HG03460 (cell line): ENCODE results near the gene LTV1.
"Not testable (repeated sequence)": the region's sequence is repeated elsewhere in the genome, so short reads cannot be mapped to it uniquely, and the experiment has no call there.

ENCODE experiments used
- ATAC-seq: cut with Tn5 transposase; IDR thresholded peaks from one replicate; pipeline ENCODE4 v1.9.1; 2021; ENCODE audit not compliant: unreplicated experiment

LTV1 gene, protein sequence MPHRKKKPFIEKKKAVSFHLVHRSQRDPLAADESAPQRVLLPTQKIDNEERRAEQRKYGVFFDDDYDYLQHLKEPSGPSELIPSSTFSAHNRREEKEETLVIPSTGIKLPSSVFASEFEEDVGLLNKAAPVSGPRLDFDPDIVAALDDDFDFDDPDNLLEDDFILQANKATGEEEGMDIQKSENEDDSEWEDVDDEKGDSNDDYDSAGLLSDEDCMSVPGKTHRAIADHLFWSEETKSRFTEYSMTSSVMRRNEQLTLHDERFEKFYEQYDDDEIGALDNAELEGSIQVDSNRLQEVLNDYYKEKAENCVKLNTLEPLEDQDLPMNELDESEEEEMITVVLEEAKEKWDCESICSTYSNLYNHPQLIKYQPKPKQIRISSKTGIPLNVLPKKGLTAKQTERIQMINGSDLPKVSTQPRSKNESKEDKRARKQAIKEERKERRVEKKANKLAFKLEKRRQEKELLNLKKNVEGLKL

DNA sequence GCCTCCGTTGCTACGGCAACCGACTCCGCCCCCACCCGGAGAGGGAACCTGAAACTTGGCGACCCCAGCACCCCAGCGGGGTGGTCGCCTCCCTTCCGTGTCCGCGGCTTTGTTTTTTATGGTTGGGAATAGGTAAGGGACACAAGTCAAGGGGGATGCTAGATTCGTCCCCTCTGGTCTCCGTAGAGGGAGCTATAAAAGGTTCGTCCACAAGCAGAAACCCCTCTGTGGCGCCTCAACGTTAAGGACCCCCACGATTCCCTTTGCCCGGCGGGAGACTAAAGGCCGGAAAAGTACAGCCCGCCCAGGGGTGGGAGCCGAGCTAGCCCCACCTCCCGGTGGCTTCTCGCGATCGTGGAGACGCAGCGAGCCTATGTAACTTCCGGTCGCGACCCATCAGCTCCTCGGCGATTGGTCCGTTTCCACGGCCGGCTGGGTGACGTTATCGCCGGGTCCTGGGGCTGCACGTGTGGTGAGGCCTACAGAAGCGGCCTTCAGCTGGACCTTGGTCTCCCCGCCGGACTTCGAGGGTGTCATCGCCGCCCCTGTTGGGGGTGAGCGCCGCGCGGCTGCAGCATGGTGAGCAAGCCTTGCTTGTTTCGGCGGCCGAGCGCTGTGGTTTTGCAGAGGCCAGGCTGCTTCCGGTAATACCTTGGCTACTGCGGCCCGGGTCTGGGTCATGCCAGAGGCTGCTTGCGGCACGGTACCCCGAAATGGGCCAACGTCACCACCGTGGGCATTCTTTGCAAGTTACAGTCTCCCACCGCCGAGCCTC lies at the start of gene LTV1:
Gene LTV1 (plus strand): TSS at position 437 of the 775 bp plus-strand sequence. CDS start 140 bp downstream, at position 577.
- ATAC-seq, result peak; percentile 100

DNA sequence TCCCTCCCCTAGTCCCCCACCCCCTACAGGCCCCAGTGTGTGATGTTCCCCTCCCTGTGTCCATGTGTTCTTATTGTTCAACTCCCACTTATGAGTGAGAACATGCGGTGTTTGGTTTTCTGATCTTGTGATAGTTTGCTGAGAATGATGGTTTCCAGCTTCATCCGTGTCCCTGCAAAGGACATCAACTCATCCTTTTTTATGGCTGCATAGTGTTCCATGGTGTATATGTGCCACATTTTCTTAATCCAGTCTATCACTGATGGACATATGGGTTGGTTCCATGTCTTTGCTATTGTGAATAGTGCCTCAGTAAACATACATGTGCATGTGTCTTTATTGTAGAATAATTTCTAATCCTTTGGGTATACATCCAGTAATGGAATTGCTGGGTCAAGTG lies 46.6 kb upstream of the LTV1 start:
- ATAC-seq, result not testable (repeated sequence)

DNA sequence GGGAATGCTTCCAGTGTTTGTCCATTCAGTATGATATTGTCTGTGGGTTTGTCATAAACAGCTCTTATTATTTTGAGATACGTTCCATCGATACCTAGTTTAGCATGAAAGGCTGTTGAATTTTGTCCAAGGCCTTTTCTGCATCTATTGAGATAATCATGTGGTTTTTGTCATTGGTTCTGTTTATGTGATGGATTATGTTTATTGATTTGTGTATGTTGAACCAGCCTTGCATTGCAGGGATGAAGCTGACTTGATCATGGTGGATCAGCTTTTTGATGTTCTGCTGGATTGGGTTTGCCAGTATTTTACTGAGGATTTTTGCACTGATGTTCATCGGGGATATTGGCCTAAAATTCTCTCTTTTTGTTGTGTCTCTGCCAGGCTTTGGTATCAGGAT lies 44.7 kb upstream of the LTV1 start:
- ATAC-seq, result not testable (repeated sequence)

DNA sequence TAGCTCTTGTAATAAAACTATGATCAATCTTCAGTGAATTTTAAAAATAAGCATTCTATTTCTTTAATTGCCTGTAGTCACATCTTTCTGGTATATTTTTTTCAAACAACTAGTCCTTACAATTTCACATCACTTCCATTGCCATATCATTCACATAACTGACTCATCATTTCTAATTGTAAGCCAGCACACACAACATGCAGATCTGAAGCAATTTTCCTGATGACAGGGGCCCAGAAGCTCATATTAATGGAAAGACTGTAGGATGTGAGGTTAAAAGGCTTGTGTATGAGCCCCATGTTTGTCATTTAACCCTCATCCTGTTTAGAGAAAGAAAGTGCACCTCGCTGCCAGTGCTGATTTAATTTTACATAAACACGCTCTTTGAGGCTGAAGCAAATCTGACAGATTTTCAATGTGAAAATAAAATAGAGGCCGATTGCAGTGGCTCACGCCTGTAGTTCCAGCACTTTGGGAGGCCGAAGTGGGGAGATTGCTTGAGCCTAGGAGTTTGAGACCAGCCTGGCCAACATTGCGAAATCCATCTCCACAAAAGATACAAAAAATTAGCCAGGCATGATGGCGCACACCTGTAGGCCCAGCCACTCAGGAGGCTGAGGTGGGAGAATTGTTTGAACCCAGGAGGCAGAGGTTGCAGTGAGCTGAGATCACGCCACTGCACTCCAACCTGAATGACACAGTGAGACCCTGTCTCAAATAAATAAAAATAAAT lies 40.1 kb upstream of the LTV1 start:
- ATAC-seq, result no peak

DNA sequence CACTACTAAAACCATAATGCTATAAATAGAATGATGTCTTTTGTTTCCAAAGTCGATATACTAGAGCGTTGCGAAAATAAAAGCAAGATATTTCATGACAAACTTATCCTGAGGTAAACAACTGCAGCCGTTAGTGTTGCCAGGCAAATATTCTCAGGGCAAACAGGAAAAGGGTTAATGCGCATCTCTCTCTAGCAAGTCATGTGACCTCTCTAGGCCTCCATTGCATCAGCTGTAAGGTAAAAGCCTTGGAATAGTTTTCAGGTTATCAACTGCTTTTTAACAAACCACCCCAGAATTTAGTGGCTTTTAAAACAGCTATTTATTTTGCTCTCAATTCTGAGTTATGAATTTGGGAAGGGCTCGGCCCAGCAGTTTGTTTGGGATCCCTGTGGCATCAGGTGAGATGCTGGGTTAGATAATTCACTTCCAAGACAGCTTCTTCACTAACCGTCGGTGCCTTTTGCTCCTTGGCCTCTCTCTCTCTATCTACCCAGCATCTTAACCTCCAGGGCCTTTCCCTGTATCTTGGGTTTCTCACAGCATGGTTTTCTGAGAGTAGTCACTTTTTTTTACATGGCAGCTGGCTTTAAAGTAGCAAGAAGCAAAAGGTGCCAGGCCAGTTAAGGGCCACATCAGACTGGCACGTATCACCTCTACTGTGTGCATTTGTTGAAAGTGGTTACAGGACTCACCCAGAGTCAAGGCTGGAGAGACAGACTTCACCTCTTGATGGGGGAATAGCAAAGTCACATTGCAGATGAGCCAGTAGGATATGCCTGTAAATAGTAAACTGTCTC lies 39.2 kb upstream of the LTV1 start:
- no peak for ATAC-seq

DNA sequence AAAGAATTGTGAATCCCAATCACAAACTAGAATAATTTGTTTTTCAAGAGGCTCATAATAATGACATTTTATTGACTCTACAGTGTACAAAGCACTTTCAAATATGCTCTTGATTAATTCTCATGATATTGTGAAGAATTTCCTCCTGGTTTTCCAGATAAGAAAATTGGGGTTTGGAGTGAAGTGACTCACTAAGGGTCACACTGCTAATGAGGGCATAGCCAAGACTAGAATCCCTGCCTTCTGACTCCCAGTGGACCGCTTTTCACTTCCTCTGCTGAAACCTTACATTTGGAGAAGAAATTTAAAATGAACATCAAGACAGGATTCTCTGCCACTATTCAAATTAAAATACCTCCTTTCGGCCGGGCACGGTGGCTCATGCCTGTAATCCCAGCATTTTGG lies 38.3 kb upstream of the LTV1 start:
- no peak for ATAC-seq

DNA sequence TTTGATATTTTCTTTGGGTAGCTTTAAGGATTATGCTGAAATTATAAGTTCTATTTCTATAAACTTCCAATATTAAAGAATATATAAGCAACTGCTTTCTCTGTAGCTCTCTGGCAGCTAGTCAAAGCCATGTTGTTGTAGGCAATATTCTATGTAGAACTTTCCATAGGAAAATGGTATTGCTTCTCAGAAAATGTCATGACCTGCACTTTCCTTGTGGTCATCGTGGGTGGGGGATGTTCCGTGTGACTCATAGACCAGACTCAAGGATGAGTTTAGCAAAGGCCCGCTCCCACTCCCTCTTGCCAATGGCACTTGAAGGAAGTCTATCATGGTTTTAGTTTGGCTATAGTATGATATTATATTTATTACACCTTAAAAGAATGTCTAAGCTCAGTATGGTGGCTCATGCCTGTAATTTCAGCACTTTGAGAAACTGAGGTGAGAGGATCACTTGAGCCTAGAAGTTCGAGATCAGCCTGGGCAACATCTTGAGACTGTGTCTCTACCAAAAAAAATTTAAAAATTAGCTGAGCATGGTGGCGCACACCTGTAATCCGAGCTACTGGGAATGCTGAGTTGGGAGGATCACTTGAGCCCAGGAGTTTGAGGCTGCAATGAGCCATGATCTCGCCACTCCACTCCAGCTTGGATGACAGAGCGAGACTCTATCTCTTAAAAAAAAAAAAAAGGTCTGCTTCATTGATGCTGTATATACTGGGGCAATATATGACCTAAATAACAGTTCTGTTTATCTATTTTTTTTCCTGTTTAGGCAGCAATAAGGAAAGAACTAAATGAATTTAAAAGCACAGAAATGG lies 36.6 kb upstream of the LTV1 start:
- ATAC-seq, result no peak

DNA sequence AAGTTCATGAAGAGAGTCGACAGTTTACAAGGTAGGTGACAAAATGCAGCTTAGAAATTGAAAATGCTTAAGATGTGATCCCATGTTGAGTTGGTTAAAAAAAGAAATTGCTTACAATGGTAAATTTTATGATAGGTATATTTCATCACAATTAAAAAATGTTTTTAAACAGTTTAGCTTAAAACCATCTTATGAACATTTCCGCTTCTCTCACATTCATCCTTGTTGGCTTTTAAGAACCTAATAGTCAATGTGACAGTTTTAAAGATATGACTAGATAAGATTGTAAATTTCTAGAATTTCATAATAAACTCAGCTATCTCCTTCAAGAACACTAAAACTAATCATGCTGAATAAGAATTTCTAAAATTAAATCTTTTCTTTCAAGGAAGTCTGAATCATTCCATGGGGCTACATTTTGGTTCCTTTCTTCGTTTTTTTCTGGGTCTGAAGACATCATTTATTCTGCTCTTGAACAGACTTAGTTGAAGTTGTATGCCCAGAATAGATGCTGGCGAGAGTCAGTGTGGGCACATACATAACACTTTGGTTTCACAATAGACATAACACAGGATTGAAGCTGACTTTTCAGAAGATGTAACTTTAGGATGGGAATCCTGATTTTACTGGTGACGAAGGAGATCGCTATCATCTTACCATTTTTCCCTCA lies 35.9 kb upstream of the LTV1 start:
- no peak for ATAC-seq

DNA sequence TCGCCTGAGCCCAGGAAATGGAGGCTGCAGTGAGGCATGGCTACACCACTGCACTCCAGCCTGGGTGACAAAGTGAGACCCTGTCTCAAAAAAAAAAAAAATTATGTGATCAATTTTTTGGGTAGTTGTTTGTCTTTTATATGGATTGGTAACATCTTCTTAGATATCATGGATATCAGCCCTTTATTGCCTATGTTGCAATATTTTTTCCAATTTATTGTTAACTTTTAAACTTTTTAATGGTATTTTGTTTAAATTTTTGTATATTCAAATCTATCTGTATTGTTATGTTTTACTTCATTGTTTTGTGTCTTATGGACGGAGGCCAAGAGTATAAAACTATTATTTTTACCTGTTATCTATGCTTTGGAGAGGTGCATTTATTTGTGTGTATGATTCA lies 32.4 kb upstream of the LTV1 start:
- ATAC-seq, result no peak

DNA sequence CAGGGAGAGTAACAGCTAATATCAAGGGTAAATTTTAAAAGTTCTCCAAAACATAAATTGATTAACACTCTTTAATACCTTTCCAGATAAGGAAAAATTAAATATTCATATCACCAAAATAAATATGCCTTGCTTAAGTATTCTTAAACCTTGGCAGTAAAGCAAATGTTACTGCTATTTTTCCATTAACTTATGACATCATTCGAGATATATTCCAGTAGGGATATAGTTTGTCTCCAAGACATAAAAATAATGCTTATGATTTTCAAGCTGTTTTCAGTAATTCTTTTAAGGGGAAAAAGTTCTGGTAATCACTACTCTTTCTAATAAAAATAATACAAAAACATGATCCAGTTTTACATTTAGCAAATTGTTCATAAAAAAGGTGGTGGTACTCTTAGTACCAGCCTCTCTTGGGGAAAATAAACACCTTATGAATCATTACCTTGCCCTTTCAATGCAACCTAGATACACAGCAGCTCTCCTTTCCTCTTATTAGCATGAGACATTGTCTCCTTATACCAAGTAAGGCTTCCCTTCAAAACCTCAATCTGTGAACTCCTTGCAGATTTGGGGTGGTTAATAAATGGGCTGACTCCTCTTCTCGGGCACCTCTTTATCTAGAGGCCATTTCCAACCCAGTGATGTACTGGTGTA lies 31.5 kb upstream of the LTV1 start:
- no peak for ATAC-seq

DNA sequence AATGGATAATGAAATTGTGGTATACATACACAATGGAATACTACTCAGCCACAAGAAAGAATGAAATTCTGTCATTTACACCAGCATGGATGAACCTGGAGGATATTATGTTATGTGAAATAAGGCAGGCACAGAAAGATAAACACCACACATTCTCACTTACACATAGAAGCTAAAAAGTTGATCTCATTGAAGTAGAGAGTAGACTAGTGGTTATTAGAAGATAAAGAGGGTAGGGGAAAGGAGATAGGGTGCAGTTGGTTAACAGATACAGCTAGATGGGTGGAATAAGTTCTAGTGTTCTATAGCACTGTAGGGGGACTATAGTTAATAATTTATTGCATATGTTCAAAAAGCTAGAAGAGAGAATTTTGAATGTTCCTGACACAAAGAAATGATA lies 25.5 kb upstream of the LTV1 start:
- ATAC-seq, result no peak

DNA sequence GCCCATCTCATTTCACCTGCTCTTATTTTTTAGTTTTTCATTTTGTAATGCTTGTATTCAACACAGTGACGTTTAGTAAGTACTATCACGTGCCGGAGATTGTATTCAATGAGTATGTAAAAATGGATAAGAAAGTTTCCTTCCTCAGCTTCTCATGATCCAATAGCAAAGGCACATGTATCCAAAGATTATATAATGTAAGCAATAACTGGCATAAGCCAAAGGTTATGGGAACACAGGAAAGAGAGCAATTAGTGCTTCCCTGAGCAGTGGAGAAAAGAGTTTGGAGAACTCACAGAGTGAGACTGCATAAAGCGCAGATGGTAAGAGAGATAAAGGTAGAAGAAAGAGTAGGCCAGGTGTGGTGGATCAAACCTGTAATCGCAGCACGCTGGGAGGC lies 21.8 kb upstream of the LTV1 start:
- no peak for ATAC-seq

DNA sequence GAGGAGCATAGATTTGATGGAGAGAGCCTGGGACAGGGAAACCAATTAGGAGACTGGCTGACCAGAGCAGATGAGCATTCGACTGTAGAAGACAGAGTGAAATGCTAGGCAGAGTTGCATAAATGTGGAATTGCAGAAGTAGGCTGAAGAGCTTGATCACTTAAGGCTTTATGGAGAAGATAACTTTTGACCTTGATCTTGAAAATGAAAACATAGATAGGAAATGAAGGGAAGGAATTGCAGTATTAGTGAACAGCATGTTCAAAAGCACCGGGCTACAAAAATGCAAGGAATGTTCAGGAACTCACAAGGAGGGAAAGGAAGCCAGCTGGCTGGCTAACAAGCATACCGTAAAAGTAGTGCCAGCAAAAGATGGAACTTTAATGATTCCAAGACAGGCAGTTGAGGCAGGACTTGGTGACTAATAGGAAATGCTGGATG lies 20.5 kb upstream of the LTV1 start:
- ATAC-seq, result no peak

DNA sequence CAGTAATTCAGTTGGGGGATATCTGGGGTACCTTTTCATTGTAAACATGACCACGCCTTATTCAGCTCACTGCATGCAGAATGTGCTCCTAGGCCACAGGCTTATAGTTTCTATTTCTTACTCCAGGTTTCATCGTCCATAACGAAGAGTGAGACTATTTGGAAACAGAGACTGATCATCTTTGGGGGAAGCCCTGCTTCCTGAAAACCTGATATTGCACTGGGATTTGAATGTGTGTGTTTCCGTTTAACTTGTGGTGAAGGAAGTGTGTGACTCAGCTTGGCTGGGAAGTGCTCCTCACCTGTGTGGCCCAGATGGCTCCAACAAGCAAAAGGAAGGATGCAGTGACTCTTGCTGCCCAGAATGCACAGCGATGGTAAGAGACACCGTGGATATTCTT lies 19.6 kb upstream of the LTV1 start:
- no peak for ATAC-seq

DNA sequence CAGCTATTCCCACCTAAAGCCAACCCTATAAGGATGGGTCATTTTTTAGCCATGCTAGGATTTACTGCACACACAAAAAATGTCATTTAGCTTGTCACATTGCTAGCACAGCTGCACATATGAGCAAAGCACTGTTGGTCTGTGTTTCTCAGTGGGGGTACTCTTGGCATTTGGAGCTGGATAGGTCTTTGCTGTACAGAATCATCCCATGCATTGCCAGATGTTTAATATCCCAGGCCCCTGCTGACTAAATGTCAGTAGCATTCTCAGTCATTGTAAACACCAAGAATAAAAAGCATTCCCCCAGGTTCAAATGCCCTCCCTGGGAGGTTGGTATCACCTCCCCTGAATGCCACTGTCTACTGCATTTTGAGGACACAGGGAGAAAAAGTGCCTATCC lies 14.6 kb upstream of the LTV1 start:
- no peak for ATAC-seq

DNA sequence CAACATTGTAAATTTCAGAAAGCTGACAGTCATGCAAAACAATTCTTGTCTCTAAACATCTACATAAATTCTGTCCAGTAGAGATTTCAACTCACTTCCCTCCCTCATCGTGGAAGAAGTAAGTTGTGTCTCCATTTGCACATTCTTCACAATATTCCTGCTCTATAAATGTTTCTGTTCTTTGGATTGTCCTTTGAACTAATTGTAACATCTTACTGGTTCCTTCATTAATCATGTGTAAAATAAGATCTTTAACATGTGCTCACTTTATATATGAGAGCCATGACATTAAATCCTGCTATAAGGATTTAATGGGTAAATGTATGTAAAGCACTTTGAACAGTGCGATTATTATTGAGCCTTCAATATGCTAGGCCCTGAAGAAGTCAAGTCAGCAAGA lies 7.0 kb upstream of the LTV1 start:
- ATAC-seq, result no peak

DNA sequence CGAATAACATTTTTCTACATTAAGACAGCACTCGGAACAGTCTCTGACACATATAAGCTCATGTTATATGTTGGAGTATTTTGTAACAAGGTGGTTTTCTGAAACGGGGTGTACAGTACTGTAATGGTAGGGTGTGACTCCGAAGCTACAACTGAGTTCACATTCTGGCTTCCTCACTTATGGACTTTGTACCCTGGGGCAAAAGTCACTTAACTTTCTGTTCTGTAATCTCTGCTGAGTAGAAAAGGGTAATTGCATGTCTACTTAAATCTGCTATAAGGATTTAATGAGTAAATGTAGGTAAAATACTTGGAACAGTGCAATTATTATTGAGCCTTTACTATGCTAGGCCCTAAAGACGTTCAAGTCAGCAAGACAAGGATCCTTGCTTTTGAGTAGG lies 4.7 kb upstream of the LTV1 start:
- ATAC-seq, result no peak

DNA sequence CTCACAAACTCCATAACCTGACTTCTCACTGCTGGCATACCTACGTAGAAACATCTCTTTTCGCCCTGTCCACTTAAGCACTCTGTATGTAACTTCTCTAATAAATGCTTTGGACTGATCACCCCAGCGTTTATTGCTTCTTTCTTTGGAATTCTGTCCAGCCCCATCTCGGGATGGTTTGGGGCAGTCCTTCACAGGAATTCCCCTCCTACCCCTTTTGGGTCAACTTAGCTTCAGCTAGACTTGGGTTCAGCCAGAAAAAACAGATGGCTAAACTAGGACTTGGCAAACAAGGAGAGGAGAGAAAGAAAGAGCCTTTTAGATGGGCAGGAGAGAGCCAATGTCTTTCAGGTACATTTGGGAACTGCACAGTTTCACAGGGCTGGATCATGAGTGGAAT lies 3.9 kb upstream of the LTV1 start:
- no peak for ATAC-seq
